Nephron progenitor cell (in vitro differentiated cells): ENCODE measurements around the gene FAT2.

ENCODE experiments used
- DNase-seq: peaks from one replicate; pipeline ENCODE4 v3.0.0; 2021
- H3K27ac Mint-ChIP-seq: 2 replicates; pipeline ENCODE4 v1.8.0; 2021; ENCODE audit warnings: mild to moderate bottlenecking, moderate library complexity, mixed read lengths
- H3K27me3 Mint-ChIP-seq: 2 replicates; pipeline ENCODE4 v1.8.0; 2021; ENCODE audit warnings: mild to moderate bottlenecking, low read depth, mixed read lengths; ENCODE audit not compliant: poor library complexity
- H3K36me3 Mint-ChIP-seq: 2 replicates; pipeline ENCODE4 v1.8.0; 2021; ENCODE audit warnings: low read depth, mixed read lengths
- H3K4me1 Mint-ChIP-seq: 2 replicates; pipeline ENCODE4 v1.8.0; 2021; ENCODE audit warnings: mixed read lengths
- H3K4me3 Mint-ChIP-seq: 2 replicates; pipeline ENCODE4 v1.8.0; 2021; ENCODE audit warnings: mild to moderate bottlenecking, moderate library complexity, mixed read lengths
- H3K9me3 Mint-ChIP-seq: 2 replicates; pipeline ENCODE4 v1.8.0; 2021; ENCODE audit warnings: mild to moderate bottlenecking, moderate library complexity, mixed read lengths
- CTCF ChIP-seq: fragments of 200-600 bp; sonication (generic); IDR thresholded peaks from 2 replicates; pipeline ENCODE4 v1.5.0; 2021; ENCODE audit warnings: antibody characterized with exemption

The FAT2 gene

DNA sequence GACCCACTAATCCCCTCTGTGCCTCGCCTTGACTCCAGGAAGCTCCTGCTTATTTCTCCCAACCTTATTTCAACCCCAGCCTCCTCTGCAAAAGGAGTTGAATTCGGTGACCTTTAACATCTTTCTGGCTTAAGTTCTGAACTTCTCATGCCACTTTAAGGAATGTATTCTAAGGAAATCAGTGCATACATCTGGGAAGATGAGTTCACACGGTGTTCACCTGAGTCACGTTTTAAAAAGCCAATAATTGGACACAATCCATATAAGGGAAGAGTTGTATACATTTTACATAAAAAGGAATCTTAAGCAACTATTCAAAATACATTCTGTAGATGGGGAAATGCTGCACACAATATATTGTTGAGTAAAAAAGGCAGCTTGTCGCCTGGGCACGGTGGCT is 33.2 kb downstream of the FAT2 start:
- no peak for DNase-seq
- H3K27ac Mint-ChIP-seq = no peak overlapping the region
- no peaks in the 10 kb centered on the region for H3K36me3 Mint-ChIP-seq
- peaks cover 5% of the 10 kb centered on the region for H3K9me3 Mint-ChIP-seq
- H3K27me3 Mint-ChIP-seq = peaks cover 19% of the 10 kb centered on the region
- TF ChIP-seq CTCF = no peak
- H3K4me1 Mint-ChIP-seq = no peaks in the 10 kb centered on the region
- no peak overlapping the region for H3K4me3 Mint-ChIP-seq

DNA sequence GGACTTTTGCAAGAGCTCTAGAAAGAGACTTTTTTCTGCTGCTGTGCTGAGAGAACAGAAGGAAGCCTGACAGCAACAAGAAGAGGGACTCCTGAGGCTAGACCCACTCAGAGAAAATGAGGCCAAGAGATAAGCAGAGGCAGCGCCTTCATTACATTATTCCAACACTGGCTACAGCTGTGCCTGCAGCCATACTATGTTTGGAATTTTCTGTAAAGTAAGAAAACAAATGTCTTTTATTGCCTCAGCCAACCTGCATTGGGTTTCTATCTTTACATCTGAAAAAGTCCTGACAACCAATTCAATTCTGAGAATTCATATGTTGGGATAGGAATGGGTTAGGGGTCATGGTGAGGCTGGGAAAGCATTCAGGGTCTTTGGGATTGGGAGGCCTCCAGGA is 33.7 kb downstream of the FAT2 start:
- peaks cover 5% of the 10 kb centered on the region for H3K9me3 Mint-ChIP-seq
- no peaks in the 10 kb centered on the region for H3K4me1 Mint-ChIP-seq
- H3K4me3 Mint-ChIP-seq = no peak overlapping the region
- H3K27me3 Mint-ChIP-seq = peaks cover 16% of the 10 kb centered on the region
- H3K36me3 Mint-ChIP-seq = no peaks in the 10 kb centered on the region
- TF ChIP-seq CTCF = no peak
- DNase-seq = no peak
- H3K27ac Mint-ChIP-seq = no peak overlapping the region

DNA sequence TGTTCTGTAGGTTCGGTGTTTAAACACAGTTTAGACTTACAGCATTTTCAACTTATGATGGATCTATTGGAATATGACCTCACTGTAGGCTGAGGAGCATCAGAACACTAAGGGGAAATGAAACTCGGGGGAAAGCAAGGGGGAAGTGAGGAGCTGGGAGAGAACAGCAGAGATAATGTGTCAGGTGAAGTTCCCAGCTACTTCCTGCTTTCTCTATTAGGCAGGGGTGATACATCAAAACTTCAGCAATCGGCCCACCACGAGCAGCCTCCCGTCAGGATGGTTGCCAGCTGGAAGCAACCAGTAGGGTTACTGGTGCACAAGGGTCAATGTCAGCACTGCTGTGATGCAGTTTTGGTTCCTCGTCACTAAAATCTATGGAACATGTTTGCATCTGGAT is 34.3 kb downstream of the FAT2 start:
- TF ChIP-seq CTCF = no peak
- peaks cover 11% of the 10 kb centered on the region for H3K27me3 Mint-ChIP-seq
- H3K36me3 Mint-ChIP-seq = no peaks in the 10 kb centered on the region
- peaks cover 5% of the 10 kb centered on the region for H3K9me3 Mint-ChIP-seq
- no peaks in the 10 kb centered on the region for H3K4me1 Mint-ChIP-seq
- no peak overlapping the region for H3K27ac Mint-ChIP-seq
- H3K4me3 Mint-ChIP-seq = no peak overlapping the region
- no peak for DNase-seq

GRCh38 chr5:151555760-151556576 is 35.2 kb downstream of the FAT2 start:
- H3K4me3 Mint-ChIP-seq = no peak overlapping the region
- peaks cover 5% of the 10 kb centered on the region for H3K9me3 Mint-ChIP-seq
- DNase-seq = no peak
- no peaks in the 10 kb centered on the region for H3K4me1 Mint-ChIP-seq
- TF ChIP-seq CTCF = no peak
- H3K27me3 Mint-ChIP-seq = peaks cover 7% of the 10 kb centered on the region
- H3K36me3 Mint-ChIP-seq = no peaks in the 10 kb centered on the region
- no peak overlapping the region for H3K27ac Mint-ChIP-seq

GRCh38 chr5:151553695-151554094 is 37.4 kb downstream of the FAT2 start:
- Mint-ChIP-seq H3K9me3 (peaks cover 5% of the 10 kb centered on the region), H3K36me3 (no peaks in the 10 kb centered on the region), H3K27ac (no peak overlapping the region), H3K4me1 (no peaks in the 10 kb centered on the region), H3K4me3 (no peak overlapping the region), H3K27me3 (peaks cover 7% of the 10 kb centered on the region)
- TF ChIP-seq CTCF = no peak
- DNase-seq = no peak

DNA sequence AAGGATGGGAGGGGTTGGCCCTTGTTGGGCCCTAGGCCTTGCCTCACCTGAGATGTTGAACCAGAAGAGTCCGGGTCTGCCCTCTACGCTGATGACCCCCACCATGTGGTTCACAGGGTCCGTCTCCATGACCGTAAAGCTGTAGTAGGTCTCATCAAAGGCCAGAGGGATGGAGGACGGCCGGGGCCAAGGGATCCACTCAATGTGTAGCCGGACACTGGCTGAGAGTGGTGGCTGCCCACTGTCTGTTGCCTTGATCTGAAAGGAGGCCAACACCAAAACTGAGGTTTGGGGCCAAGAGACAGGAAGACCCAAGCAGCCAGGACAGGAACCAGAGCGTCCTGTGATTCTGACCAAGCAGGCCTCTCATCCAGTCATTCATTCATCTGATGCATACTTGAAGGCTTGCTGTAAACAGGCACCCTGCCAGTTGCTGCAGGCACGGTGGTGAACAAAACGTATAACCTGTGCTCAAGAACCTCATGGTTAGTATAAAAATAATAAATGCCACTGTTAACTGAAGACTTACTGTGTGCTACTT is 37.9 kb downstream of the FAT2 start:
- Mint-ChIP-seq H3K9me3 (peaks cover 5% of the 10 kb centered on the region), H3K27me3 (peaks cover 7% of the 10 kb centered on the region), H3K27ac (no peak overlapping the region), H3K4me1 (no peaks in the 10 kb centered on the region), H3K36me3 (no peaks in the 10 kb centered on the region), H3K4me3 (no peak overlapping the region)
- no peak for TF ChIP-seq CTCF
- DNase-seq = no peak
